Measurements from ENCODE around the gene DAPK1. TPM values are rescaled to one million over a fixed set of nuclear protein-coding genes. Genes with fewer than 3 reads are reported as not detected.

The DAPK1 gene

DNA sequence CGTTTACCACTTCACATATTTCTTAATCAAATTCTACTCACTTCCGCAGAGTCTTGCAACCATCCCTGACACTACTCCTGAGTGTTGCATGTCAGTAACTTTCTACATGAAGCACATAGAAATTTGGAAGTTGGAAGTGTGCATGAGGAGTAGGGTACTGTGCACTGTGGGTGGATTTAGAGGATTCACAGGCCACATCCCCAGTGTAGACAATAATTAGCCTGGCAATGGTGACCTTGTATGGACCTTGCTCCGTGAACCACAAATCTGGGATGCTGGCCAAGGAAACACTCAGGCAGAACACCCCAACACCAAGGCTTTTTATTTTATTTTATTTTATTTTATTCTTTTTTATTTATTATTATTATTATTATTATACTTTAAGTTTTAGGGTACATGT is 253.8 kb downstream of the DAPK1 start:
- no peak overlapping the region for H2BK120ac ChIP-seq (ENCODE audit: low read depth, low read length)
- H3K36me3 ChIP-seq (ENCODE audit: control insufficient read depth in 1 of 2, insufficient read depth in 2 of 2, low read depth in 1 of 2, low read length in 2 of 2), result no peaks in the 10 kb centered on the region
- H3K18ac ChIP-seq (ENCODE audit: low read depth in 1 of 2, low read length in 2 of 2), result no peak overlapping the region
- no peak overlapping the region for H3K27ac ChIP-seq (ENCODE audit: low read length, poor library complexity, severe bottlenecking)
- no peak for DNase-seq
- no peak overlapping the region for H2AK5ac ChIP-seq (ENCODE audit: low read length, severe bottlenecking)
- H2BK12ac ChIP-seq (ENCODE audit: low read length in 2 of 2), result no peak overlapping the region
- H3K9me3 ChIP-seq (ENCODE audit: control insufficient read depth, low read length), result peaks cover 6% of the 10 kb centered on the region
- WGBS, result 100% methylated on average over 3 of the region's 3 CpGs
- no peaks in the 10 kb centered on the region for H3K79me1 ChIP-seq (replicated peaks; ENCODE audit: low read length, poor library complexity, severe bottlenecking)
- H3K4me1 ChIP-seq (ENCODE audit: control insufficient read depth, insufficient read depth, low read depth, low read length), result peaks cover 4% of the 10 kb centered on the region
- H3K4me3 ChIP-seq (ENCODE audit: insufficient read depth in 1 of 2, low read depth in 1 of 2, low read length in 2 of 2), result no peak overlapping the region
- H3K4ac ChIP-seq (ENCODE audit: low read depth in 1 of 2, low read length in 2 of 2), result no peak overlapping the region
- no peak overlapping the region for H2AFZ ChIP-seq (ENCODE audit: low read depth, low read length)
- H3K14ac ChIP-seq (ENCODE audit: low read length in 2 of 2), result no peak overlapping the region
- H4K91ac ChIP-seq (ENCODE audit: low read length), result no peak overlapping the region
- H2BK5ac ChIP-seq (ENCODE audit: low read depth, low read length, poor library complexity, severe bottlenecking), result no peak overlapping the region
- H3K9ac ChIP-seq (ENCODE audit: low read length), result no peak overlapping the region
- no peak overlapping the region for H3K23ac ChIP-seq (ENCODE audit: low read length in 2 of 2)
- H3K4me2 ChIP-seq (ENCODE audit: low read length, poor library complexity, severe bottlenecking), result no peak overlapping the region
- H2BK15ac ChIP-seq (ENCODE audit: low read depth, poor library complexity, severe bottlenecking), result no peak overlapping the region
- H4K8ac ChIP-seq (ENCODE audit: low read length), result no peak overlapping the region
- H3K27me3 ChIP-seq (ENCODE audit: control insufficient read depth in 1 of 2, insufficient read depth in 1 of 2, low read length in 2 of 2), result no peaks in the 10 kb centered on the region

GRCh38 chr9:87751868-87752267 is 254.2 kb downstream of the DAPK1 start:
- Histone ChIP-seq H2AK5ac (ENCODE audit: low read length, severe bottlenecking) (no peak overlapping the region), H3K4me3 (ENCODE audit: insufficient read depth in 1 of 2, low read depth in 1 of 2, low read length in 2 of 2) (no peak overlapping the region)

DNA sequence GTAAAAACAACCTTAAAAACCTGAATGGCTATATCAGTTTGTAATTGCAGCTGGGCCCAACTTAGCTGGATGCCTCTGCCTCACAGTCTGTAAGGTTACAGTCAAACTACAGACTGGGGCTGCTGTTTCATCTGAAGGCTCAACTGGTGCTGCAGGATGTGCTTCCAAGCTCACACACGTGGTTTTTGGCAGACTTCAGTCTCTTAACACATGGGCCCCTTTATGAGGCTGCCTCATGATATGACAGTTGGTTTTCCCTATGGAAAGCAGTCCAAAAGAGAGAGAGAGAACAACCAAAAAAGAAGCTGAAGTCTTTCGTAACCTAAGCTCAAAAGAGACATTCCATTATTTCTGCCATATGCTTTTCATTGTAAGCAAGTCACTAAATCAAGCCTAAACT is 255.6 kb downstream of the DAPK1 start:
- Histone ChIP-seq H3K4me2 (ENCODE audit: low read length, poor library complexity, severe bottlenecking) (no peak overlapping the region), H2AFZ (ENCODE audit: low read depth, low read length) (no peak overlapping the region), H3K79me1 (replicated peaks; ENCODE audit: low read length, poor library complexity, severe bottlenecking) (no peaks in the 10 kb centered on the region), H3K14ac (ENCODE audit: low read length in 2 of 2) (no peak overlapping the region), H3K27me3 (ENCODE audit: control insufficient read depth in 1 of 2, insufficient read depth in 1 of 2, low read length in 2 of 2) (no peaks in the 10 kb centered on the region), H2BK12ac (ENCODE audit: low read length in 2 of 2) (no peak overlapping the region), H2BK15ac (ENCODE audit: low read depth, poor library complexity, severe bottlenecking) (no peak overlapping the region), H3K9me3 (ENCODE audit: control insufficient read depth, low read length) (peaks cover 6% of the 10 kb centered on the region), H3K23ac (ENCODE audit: low read length in 2 of 2) (no peak overlapping the region), H3K9ac (ENCODE audit: low read length) (no peak overlapping the region), H3K36me3 (ENCODE audit: control insufficient read depth in 1 of 2, insufficient read depth in 2 of 2, low read depth in 1 of 2, low read length in 2 of 2) (no peaks in the 10 kb centered on the region), H4K91ac (ENCODE audit: low read length) (no peak overlapping the region), H3K4me1 (ENCODE audit: control insufficient read depth, insufficient read depth, low read depth, low read length) (peaks cover 4% of the 10 kb centered on the region), H3K4me3 (ENCODE audit: insufficient read depth in 1 of 2, low read depth in 1 of 2, low read length in 2 of 2) (no peak overlapping the region), H2AK5ac (ENCODE audit: low read length, severe bottlenecking) (no peak overlapping the region), H4K8ac (ENCODE audit: low read length) (no peak overlapping the region), H2BK5ac (ENCODE audit: low read depth, low read length, poor library complexity, severe bottlenecking) (no peak overlapping the region), H3K18ac (ENCODE audit: low read depth in 1 of 2, low read length in 2 of 2) (no peak overlapping the region), H3K27ac (ENCODE audit: low read length, poor library complexity, severe bottlenecking) (no peak overlapping the region), H3K4ac (ENCODE audit: low read depth in 1 of 2, low read length in 2 of 2) (no peak overlapping the region), H2BK120ac (ENCODE audit: low read depth, low read length) (no peak overlapping the region)
- DNase-seq, result no peak
- 44% methylated on average over 1 of the region's 2 CpGs for WGBS

More at GRCh38 chr9:87751868-87752267, 254.2 kb downstream of the DAPK1 start:
- no peaks in the 10 kb centered on the region for H3K36me3 ChIP-seq (ENCODE audit: control insufficient read depth in 1 of 2, insufficient read depth in 2 of 2, low read depth in 1 of 2, low read length in 2 of 2)
- no peak overlapping the region for H2BK12ac ChIP-seq (ENCODE audit: low read length in 2 of 2)
- H3K27ac ChIP-seq (ENCODE audit: low read length, poor library complexity, severe bottlenecking), result no peak overlapping the region
- H2AFZ ChIP-seq (ENCODE audit: low read depth, low read length), result no peak overlapping the region
- no peak overlapping the region for H2BK120ac ChIP-seq (ENCODE audit: low read depth, low read length)
- no peaks in the 10 kb centered on the region for H3K79me1 ChIP-seq (replicated peaks; ENCODE audit: low read length, poor library complexity, severe bottlenecking)
- H2BK15ac ChIP-seq (ENCODE audit: low read depth, poor library complexity, severe bottlenecking), result no peak overlapping the region
- no peak overlapping the region for H3K4me2 ChIP-seq (ENCODE audit: low read length, poor library complexity, severe bottlenecking)
- no peak overlapping the region for H3K4ac ChIP-seq (ENCODE audit: low read depth in 1 of 2, low read length in 2 of 2)
- no peak overlapping the region for H3K14ac ChIP-seq (ENCODE audit: low read length in 2 of 2)
- WGBS, result 83% methylated on average over 2 of the region's 4 CpGs
- DNase-seq, result no peak
- no peak overlapping the region for H4K8ac ChIP-seq (ENCODE audit: low read length)
- no peak overlapping the region for H2BK5ac ChIP-seq (ENCODE audit: low read depth, low read length, poor library complexity, severe bottlenecking)
- H3K9ac ChIP-seq (ENCODE audit: low read length), result no peak overlapping the region
- peaks cover 6% of the 10 kb centered on the region for H3K9me3 ChIP-seq (ENCODE audit: control insufficient read depth, low read length)
- peaks cover 4% of the 10 kb centered on the region for H3K4me1 ChIP-seq (ENCODE audit: control insufficient read depth, insufficient read depth, low read depth, low read length)
- H4K91ac ChIP-seq (ENCODE audit: low read length), result no peak overlapping the region
- no peaks in the 10 kb centered on the region for H3K27me3 ChIP-seq (ENCODE audit: control insufficient read depth in 1 of 2, insufficient read depth in 1 of 2, low read length in 2 of 2)
- no peak overlapping the region for H3K18ac ChIP-seq (ENCODE audit: low read depth in 1 of 2, low read length in 2 of 2)
- no peak overlapping the region for H3K23ac ChIP-seq (ENCODE audit: low read length in 2 of 2)

Small RNAs within 50 kb of the gene (small RNA-seq; reads per million reads assigned to genes)
- gene AL161787.1 (ENCODE audit: low read depth), result not detected

Data from mesenchymal stem cell (in vitro differentiated cells and primary cell).